GM20000 (cell line): ENCODE data around the gene ADCY5.

Experiments used
- DNase-seq: peaks from one replicate; pipeline ENCODE4 v3.0.0; 2012; ENCODE audit warnings: low spot score
- TF ChIP-seq, protein P1 (sequence below): IDR thresholded peaks from 2 replicates; pipeline ENCODE4 v1.5.1; 2012; ENCODE audit warnings: mild to moderate bottlenecking, control low read depth; ENCODE audit errors: extremely low read depth, missing control alignments

The ADCY5 gene

DNA sequence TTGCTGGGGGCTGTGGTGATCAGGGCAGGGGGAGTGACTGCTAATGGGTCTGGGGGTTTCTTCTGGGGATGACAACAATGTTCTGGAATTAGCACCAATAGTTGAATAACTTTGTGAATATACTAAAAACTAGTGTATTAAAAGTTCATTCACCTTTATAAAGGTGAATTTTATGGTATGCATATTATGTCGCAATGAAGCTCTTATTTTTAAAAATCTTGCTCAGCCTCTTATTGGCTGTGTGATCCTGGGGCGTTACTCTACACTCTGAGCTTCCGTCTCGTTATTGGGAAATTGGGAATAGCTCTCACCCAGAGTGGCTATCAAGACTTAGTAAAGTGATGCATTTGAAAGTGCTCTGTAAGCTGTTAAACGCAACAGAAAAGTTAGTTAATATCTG lies 141.8 kb downstream of the ADCY5 start:
- TF ChIP-seq, protein P1, sequence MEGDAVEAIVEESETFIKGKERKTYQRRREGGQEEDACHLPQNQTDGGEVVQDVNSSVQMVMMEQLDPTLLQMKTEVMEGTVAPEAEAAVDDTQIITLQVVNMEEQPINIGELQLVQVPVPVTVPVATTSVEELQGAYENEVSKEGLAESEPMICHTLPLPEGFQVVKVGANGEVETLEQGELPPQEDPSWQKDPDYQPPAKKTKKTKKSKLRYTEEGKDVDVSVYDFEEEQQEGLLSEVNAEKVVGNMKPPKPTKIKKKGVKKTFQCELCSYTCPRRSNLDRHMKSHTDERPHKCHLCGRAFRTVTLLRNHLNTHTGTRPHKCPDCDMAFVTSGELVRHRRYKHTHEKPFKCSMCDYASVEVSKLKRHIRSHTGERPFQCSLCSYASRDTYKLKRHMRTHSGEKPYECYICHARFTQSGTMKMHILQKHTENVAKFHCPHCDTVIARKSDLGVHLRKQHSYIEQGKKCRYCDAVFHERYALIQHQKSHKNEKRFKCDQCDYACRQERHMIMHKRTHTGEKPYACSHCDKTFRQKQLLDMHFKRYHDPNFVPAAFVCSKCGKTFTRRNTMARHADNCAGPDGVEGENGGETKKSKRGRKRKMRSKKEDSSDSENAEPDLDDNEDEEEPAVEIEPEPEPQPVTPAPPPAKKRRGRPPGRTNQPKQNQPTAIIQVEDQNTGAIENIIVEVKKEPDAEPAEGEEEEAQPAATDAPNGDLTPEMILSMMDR = no peak
- DNase-seq = no peak

- DNase-seq = no peak
- TF ChIP-seq, protein P1 = no peak
Observed at GRCh38 chr3:123305192-123305591, 143.7 kb downstream of the ADCY5 start.

DNA sequence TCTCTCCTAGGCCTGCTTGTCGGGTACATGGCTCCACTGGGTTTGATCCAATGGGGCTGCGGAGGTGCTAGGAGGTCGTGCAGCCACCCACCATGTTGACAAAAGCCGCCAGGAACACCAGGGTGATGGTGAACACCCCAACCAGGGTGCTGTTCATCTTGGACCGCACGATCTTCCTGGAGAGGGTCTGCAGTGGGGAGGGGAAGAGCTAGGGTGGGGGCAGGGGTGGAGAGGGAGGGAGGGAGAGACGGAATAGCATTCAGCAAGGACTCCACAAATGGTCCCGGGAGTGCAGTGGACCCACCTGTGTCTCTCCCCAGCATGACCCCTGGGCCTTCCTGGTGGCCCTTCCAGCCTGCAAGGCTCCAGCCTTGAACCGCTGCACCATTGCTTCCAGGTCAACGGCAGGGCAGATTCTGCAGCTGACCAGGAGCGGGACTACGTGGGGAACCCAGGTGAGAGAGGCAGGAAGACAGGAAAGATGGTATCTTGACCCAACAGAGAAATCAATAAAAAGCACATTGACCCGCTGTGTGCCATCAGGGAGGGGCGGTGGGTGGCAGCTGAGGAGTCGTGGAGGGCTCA lies 144.8 kb downstream of the ADCY5 start:
- no peak for DNase-seq
- TF ChIP-seq, protein P1 = no peak

DNA sequence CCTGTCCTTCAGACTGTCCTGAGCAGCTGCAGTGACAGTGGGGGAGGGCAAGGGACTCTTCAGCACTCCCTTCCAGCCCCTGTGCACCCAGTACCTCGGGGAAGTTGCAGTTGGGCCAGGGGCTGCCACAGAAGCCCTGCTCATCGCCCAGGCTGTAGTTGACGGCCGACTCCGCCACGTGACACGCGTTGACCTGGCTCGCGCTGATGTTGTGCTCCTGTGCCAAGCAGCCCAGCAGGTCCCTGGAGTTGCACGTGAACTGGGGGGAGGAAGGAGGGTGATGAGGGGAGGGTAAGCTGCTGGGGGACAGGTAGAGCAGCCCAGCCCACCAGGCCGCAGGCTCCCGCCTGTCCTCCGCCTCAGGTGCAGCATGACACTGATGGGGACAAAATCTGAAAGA lies 145.9 kb downstream of the ADCY5 start:
- TF ChIP-seq, protein P1 = no peak
- DNase-seq = no peak

DNA sequence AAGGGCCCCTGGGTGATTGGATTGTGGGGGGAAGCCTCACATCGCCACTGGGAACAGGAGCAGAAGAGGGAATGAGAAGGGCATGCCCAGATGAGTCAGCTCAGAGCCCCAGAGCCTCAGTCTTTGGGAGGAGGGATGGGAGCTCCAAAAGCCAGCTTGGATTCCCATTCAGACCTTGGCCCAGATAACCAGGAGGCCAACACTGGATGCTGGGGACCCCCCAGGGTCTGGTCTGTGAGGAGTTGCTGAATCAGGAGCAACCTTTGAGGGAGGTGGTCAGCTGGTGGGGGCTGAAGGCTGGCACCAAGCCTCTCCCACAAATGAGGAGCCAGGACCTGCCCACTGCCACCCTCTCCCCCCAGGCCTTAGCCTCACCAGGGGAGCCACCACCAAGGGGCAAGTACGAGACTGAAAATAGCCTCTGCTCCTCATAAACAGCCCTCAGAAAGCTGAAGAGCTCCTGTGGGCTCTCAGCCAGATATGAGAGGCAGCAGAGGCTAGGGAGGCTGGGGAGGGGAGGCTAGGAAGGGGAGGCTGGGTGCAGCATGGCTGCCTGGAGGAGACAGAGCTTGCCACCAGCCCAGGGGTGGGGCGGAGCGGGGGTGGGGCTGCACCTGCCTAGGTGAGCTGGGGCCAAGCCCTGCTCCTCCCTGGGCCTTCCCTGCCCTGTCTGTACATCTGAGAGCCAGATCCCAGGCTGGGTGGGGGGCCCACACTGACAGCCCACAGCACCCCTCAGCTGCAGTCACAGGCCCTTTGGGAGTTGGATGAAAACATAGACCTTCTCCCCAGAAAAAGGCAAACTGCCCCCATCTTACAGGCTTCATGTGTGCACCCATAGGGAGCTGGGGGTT lies 147.3 kb downstream of the ADCY5 start:
- no peak for DNase-seq
- TF ChIP-seq, protein P1 = no peak

DNA sequence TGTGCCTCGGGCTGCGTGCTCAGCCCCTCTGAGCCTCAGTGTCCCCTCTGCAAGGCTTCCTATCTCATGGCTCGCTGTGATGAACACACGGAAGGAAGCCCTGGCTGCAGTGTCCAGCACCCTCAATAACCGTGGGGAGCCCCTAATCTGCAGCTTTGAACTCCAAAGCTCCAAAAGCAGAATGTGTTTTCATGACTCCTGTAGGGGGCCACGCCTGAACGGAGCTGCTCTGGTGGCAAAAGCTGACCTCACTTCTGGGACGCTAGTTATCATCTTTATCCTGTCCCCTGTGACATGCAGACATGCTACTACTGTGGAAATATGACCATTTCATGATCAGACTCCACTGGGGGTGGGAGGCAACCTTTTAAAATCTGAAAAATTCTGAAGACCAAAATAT lies 148.3 kb downstream of the ADCY5 start:
- TF ChIP-seq, protein P1 = no peak
- DNase-seq = no peak

GRCh38 chr3:123300056-123300455 lies 148.8 kb downstream of the ADCY5 start:
- TF ChIP-seq, protein P1 = no peak
- no peak for DNase-seq
